Activated CD4-positive, CD25-positive, alpha-beta regulatory T cell treated with anti-CD3 and anti-CD28 coated beads, Interleukin-2, amount 50 U/mL, for 72 hours (primary cell): Measurements from ENCODE around the gene LOX.
"Not testable (repeated sequence)": the region's sequence is repeated elsewhere in the genome, so short reads cannot be mapped to it uniquely, and the experiment has no call there.

Experiments used
- DNase-seq: peaks from one replicate; pipeline ENCODE4 v3.0.0; 2021

Gene LOX

GRCh38 chr5:122097391-122097790, 19.3 kb upstream of the LOX start:
- DNase-seq = no peak

GRCh38 chr5:122095158-122095557, 17.1 kb upstream of the LOX start:
- no peak for DNase-seq

- DNase-seq = not testable (repeated sequence)
Measured at GRCh38 chr5:122094251-122094650, 16.2 kb upstream of the LOX start.

GRCh38 chr5:122093415-122094180, 15.5 kb upstream of the LOX start:
- DNase-seq = no peak

- DNase-seq = no peak
Measured at GRCh38 chr5:122091936-122092600, 14.0 kb upstream of the LOX start.

GRCh38 chr5:122089096-122090013, 11.3 kb upstream of the LOX start:
- no peak for DNase-seq

GRCh38 chr5:122085041-122085440, 7.0 kb upstream of the LOX start:
- DNase-seq = no peak

GRCh38 chr5:122083535-122083934, 5.5 kb upstream of the LOX start:
- DNase-seq = no peak

- DNase-seq = no peak
Measured at GRCh38 chr5:122081541-122081940, 3.5 kb upstream of the LOX start.

GRCh38 chr5:122077366-122078115, 518 bp downstream of the LOX start:
- no peak for DNase-seq

- peak; percentile 39 for DNase-seq
Measured at GRCh38 chr5:122076669-122077365, 1.2 kb downstream of the LOX start.

GRCh38 chr5:122076050-122076461, 2.0 kb downstream of the LOX start:
- no peak for DNase-seq

GRCh38 chr5:122073864-122074263, 4.2 kb downstream of the LOX start:
- no peak for DNase-seq

GRCh38 chr5:122073018-122073417, 5.0 kb downstream of the LOX start:
- no peak for DNase-seq

- no peak for DNase-seq
Measured at GRCh38 chr5:122067390-122067789, 10.7 kb downstream of the LOX start.

GRCh38 chr5:122064992-122065391, 13.1 kb downstream of the LOX start:
- DNase-seq = no peak

GRCh38 chr5:122063836-122064235, 14.2 kb downstream of the LOX start:
- no peak for DNase-seq

- no peak for DNase-seq
Measured at GRCh38 chr5:122062205-122062604, 15.9 kb downstream of the LOX start.

GRCh38 chr5:122056913-122057312, 21.1 kb downstream of the LOX start:
- no peak for DNase-seq

GRCh38 chr5:122054266-122054665, 23.8 kb downstream of the LOX start:
- no peak for DNase-seq

GRCh38 chr5:122053181-122054109, 24.6 kb downstream of the LOX start:
- DNase-seq = no peak
